HG03280 (cell line): ENCODE data around the gene GABARAPL1.
A peak's percentile ranks its signal among the peaks of the same experiment; 100 is the strongest.
"Not testable (repeated sequence)": the region's sequence is repeated elsewhere in the genome, so short reads cannot be mapped to it uniquely, and the experiment has no call there.

ENCODE experiments used
- ATAC-seq: cut with Tn5 transposase; IDR thresholded peaks from one replicate; pipeline ENCODE4 v1.9.1; 2021; ENCODE audit warnings: mild to moderate bottlenecking, moderate library complexity; ENCODE audit not compliant: unreplicated experiment

GABARAPL1 gene

GRCh38 chr12:10212739-10213131 lies at the start of gene GABARAPL1:
TSS of gene GABARAPL1 (plus strand) at chr12:10212877. CDS start at chr12:10213130, 253 bp downstream.
- peak; percentile 66 for ATAC-seq

- no peak for ATAC-seq
These were observed 49.6 kb upstream of the GABARAPL1 start for GRCh38 chr12:10163084-10163483.

- ATAC-seq, result no peak
These were observed 47.3 kb upstream of the GABARAPL1 start for GRCh38 chr12:10165421-10165820.

- no peak for ATAC-seq
These were observed 45.1 kb upstream of the GABARAPL1 start for GRCh38 chr12:10167599-10167998.

- no peak for ATAC-seq
These were observed 43.6 kb upstream of the GABARAPL1 start for GRCh38 chr12:10169104-10169503.

- ATAC-seq, result no peak
These were observed 42.5 kb upstream of the GABARAPL1 start for GRCh38 chr12:10170216-10170615.

GRCh38 chr12:10171973-10172728 lies 40.5 kb upstream of the GABARAPL1 start, which contains the start of gene OLR1:
TSS of gene OLR1 (minus strand) at chr12:10172132. CDS start at chr12:10172077, 55 bp downstream.
- ATAC-seq, result no peak

GRCh38 chr12:10174986-10175614 lies 37.6 kb upstream of the GABARAPL1 start:
- ATAC-seq, result no peak

- ATAC-seq, result no peak
These were observed 36.6 kb upstream of the GABARAPL1 start for GRCh38 chr12:10175846-10176636.

GRCh38 chr12:10178821-10179220 lies 33.9 kb upstream of the GABARAPL1 start, which contains the start of gene TMEM52B:
TSS of gene TMEM52B (plus strand) at chr12:10179032. CDS start at chr12:10179575, 543 bp downstream.
- ATAC-seq, result no peak

GRCh38 chr12:10179776-10180181 lies 32.9 kb upstream of the GABARAPL1 start:
- ATAC-seq, result no peak

- ATAC-seq, result no peak
These were observed 30.2 kb upstream of the GABARAPL1 start for GRCh38 chr12:10182354-10183049.

GRCh38 chr12:10184261-10184843 lies 28.3 kb upstream of the GABARAPL1 start:
- no peak for ATAC-seq

- no peak for ATAC-seq
These were observed 26.4 kb upstream of the GABARAPL1 start for GRCh38 chr12:10186299-10186698.

GRCh38 chr12:10186958-10187357 lies 25.7 kb upstream of the GABARAPL1 start:
- not testable (repeated sequence) for ATAC-seq

GRCh38 chr12:10189653-10190052 lies 23.0 kb upstream of the GABARAPL1 start:
- ATAC-seq, result no peak

- peak; percentile 75 for ATAC-seq
These were observed 21.9 kb upstream of the GABARAPL1 start for GRCh38 chr12:10190558-10191388.

GRCh38 chr12:10191865-10192264 lies 20.8 kb upstream of the GABARAPL1 start:
- ATAC-seq, result no peak

GRCh38 chr12:10194160-10194670 lies 18.5 kb upstream of the GABARAPL1 start:
- no peak for ATAC-seq
